K562 (cell line): ENCODE measurements around the gene CEP89. TPM values are rescaled to one million over a fixed set of nuclear protein-coding genes. Genes with fewer than 3 reads are reported as not detected.

ENCODE experiments used
- CBX8 ChIP-seq: fragments of 200-600 bp; sonication (generic); IDR thresholded peaks from 2 replicates; pipeline ENCODE4 v1.6.1; 2012; ENCODE audit warnings: borderline replicate concordance, mixed run types, low read depth, mild to moderate bottlenecking, moderate library complexity, mixed read lengths, low read length, control low read depth, inconsistent platforms; ENCODE audit not compliant: poor library complexity, severe bottlenecking; ENCODE audit errors: extremely low read depth
- FOXA1 ChIP-seq: fragments of 450-650 bp; IDR thresholded peaks from 2 replicates; pipeline ENCODE4 v1.6.1; 2016; ENCODE audit warnings: mild to moderate bottlenecking, borderline replicate concordance
- GATAD2A ChIP-seq: fragments of 450-650 bp; IDR thresholded peaks from 2 replicates; pipeline ENCODE4 v1.6.1; 2017
- RBM22 ChIP-seq: fragments of 200-400 bp; formaldehyde crosslinking; IDR thresholded peaks from 2 replicates; pipeline ENCODE4 v1.6.1; 2018; ENCODE audit warnings: low read length, low read depth; ENCODE audit not compliant: poor library complexity, severe bottlenecking
- RREB1 ChIP-seq: fragments of 250-450 bp; sonication (Bioruptor Pico); IDR thresholded peaks from 2 replicates; pipeline ENCODE4 v1.4.0; 2020
- SMAD4 ChIP-seq: fragments of 250-450 bp; sonication (Bioruptor Pico); conservative IDR thresholded peaks from 2 replicates; pipeline ENCODE4 v1.8.0; 2021; ENCODE audit warnings: inconsistent platforms, mild to moderate bottlenecking, moderate library complexity
- ZNF212 ChIP-seq: fragments of 450-650 bp; formaldehyde crosslinking; IDR thresholded peaks from 2 replicates; pipeline ENCODE4 v1.4.0; 2020; ENCODE audit warnings: mild to moderate bottlenecking
- polyA plus RNA-seq, 8 experiments: library from polyadenylated mRNA; depleted of rRNA in 4 of 8; stranded (reverse) in 5 of 8; unstranded in 3 of 8; fragments of >200 nt; fragmentation: Nextera tagmentation in 2 of 8; fragmentation: Illumina TruSeq in 1 of 8; extraction: Ambion mirVana in 2 of 8; extraction: Trizol in 1 of 8; gene quantifications; 2 replicates each; pipeline versions ENCODE4 v1.2.1 to v1.2.3, GENCODE V29; 2011 to 2014; ENCODE audit warnings: inconsistent platforms in 1 of 8, missing spikeins in 1 of 8
- total RNA-seq, 7 experiments: library from RNA; depleted of rRNA in 6 of 7; stranded (reverse); fragments of >200 nt in 6 of 7; fragmentation: Illumina TruSeq in 2 of 7; extraction: Trizol in 2 of 7; gene quantifications; 2 replicates each; pipeline versions ENCODE4 v1.2.1 to v1.2.3, GENCODE V29; 2011 to 2021; ENCODE audit warnings: low replicate concordance in 1 of 7
- TF ChIP-seq, protein P1 (sequence below): fragments of 200-600 bp; sonication (generic); IDR thresholded peaks from one replicate; pipeline ENCODE4 v1.6.1; 2012; ENCODE audit warnings: mild to moderate bottlenecking, low read depth, low read length, inconsistent platforms

The CEP89 gene
- total and polyA plus RNA-seq, 9 of the 15 experiments (the other 6 are each of a cell fraction or from before 2014, with no cell fraction given), result 5.5 to 15.0 (median 7.2) TPM

GRCh38 chr19:32869369-32869965 lies 102.3 kb downstream of the CEP89 start, which contains the start of gene SLC7A9 (continued):
- TF ChIP-seq RREB1 (CRISPR knock-in tag), result no peak
- no peak for TF ChIP-seq CBX8
- no peak for TF ChIP-seq SMAD4
- TF ChIP-seq, protein P1, sequence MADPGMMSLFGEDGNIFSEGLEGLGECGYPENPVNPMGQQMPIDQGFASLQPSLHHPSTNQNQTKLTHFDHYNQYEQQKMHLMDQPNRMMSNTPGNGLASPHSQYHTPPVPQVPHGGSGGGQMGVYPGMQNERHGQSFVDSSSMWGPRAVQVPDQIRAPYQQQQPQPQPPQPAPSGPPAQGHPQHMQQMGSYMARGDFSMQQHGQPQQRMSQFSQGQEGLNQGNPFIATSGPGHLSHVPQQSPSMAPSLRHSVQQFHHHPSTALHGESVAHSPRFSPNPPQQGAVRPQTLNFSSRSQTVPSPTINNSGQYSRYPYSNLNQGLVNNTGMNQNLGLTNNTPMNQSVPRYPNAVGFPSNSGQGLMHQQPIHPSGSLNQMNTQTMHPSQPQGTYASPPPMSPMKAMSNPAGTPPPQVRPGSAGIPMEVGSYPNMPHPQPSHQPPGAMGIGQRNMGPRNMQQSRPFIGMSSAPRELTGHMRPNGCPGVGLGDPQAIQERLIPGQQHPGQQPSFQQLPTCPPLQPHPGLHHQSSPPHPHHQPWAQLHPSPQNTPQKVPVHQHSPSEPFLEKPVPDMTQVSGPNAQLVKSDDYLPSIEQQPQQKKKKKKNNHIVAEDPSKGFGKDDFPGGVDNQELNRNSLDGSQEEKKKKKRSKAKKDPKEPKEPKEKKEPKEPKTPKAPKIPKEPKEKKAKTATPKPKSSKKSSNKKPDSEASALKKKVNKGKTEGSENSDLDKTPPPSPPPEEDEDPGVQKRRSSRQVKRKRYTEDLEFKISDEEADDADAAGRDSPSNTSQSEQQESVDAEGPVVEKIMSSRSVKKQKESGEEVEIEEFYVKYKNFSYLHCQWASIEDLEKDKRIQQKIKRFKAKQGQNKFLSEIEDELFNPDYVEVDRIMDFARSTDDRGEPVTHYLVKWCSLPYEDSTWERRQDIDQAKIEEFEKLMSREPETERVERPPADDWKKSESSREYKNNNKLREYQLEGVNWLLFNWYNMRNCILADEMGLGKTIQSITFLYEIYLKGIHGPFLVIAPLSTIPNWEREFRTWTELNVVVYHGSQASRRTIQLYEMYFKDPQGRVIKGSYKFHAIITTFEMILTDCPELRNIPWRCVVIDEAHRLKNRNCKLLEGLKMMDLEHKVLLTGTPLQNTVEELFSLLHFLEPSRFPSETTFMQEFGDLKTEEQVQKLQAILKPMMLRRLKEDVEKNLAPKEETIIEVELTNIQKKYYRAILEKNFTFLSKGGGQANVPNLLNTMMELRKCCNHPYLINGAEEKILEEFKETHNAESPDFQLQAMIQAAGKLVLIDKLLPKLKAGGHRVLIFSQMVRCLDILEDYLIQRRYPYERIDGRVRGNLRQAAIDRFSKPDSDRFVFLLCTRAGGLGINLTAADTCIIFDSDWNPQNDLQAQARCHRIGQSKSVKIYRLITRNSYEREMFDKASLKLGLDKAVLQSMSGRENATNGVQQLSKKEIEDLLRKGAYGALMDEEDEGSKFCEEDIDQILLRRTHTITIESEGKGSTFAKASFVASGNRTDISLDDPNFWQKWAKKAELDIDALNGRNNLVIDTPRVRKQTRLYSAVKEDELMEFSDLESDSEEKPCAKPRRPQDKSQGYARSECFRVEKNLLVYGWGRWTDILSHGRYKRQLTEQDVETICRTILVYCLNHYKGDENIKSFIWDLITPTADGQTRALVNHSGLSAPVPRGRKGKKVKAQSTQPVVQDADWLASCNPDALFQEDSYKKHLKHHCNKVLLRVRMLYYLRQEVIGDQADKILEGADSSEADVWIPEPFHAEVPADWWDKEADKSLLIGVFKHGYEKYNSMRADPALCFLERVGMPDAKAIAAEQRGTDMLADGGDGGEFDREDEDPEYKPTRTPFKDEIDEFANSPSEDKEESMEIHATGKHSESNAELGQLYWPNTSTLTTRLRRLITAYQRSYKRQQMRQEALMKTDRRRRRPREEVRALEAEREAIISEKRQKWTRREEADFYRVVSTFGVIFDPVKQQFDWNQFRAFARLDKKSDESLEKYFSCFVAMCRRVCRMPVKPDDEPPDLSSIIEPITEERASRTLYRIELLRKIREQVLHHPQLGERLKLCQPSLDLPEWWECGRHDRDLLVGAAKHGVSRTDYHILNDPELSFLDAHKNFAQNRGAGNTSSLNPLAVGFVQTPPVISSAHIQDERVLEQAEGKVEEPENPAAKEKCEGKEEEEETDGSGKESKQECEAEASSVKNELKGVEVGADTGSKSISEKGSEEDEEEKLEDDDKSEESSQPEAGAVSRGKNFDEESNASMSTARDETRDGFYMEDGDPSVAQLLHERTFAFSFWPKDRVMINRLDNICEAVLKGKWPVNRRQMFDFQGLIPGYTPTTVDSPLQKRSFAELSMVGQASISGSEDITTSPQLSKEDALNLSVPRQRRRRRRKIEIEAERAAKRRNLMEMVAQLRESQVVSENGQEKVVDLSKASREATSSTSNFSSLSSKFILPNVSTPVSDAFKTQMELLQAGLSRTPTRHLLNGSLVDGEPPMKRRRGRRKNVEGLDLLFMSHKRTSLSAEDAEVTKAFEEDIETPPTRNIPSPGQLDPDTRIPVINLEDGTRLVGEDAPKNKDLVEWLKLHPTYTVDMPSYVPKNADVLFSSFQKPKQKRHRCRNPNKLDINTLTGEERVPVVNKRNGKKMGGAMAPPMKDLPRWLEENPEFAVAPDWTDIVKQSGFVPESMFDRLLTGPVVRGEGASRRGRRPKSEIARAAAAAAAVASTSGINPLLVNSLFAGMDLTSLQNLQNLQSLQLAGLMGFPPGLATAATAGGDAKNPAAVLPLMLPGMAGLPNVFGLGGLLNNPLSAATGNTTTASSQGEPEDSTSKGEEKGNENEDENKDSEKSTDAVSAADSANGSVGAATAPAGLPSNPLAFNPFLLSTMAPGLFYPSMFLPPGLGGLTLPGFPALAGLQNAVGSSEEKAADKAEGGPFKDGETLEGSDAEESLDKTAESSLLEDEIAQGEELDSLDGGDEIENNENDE, result no peak
- no peak for TF ChIP-seq FOXA1
- TF ChIP-seq RBM22, result no peak
- TF ChIP-seq GATAD2A, result no peak
- TF ChIP-seq ZNF212 (CRISPR knock-in tag), result no peak
